Measurements from ENCODE around the gene TMPRSS7. TPM values are rescaled to one million over a fixed set of nuclear protein-coding genes. Genes with fewer than 3 reads are reported as not detected.

The TMPRSS7 gene
- polyA plus RNA-seq, 3 donors = not detected

DNA sequence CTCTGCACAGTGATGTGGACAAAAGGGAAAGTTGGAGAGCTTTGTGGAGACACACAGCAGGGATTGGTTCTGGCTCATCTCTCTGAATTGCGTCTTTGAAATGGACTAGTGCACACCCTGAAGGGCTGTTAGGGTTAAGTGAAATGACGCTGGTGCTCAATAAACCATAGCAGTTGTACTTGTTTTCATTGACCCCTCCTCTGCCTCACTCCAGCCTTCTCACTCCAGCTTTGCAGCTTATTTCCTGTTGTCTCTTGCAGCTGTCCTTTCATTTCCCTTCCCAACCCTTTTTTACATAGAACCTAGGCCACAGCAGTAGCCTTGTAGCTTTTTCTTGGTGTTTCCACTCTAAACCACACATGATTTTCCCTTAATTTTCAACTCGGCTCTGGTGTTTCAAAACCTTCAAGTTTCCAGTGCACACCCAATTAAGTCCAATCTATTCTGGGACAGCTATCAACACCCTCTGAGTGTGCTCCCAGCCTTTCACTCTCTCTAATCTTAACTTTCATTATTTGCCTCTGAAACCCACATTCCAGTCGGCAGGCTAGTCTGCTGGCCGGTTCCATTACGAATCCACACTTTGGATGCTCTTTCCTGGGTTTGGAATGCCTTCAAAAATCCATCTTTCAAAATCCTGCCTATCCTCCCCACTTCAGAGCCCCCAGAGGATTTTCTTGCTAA lies 58.1 kb downstream of the TMPRSS7 start:
- H3K4me2 ChIP-seq (replicated peaks; ENCODE audit: extremely low read depth, low read length, poor library complexity, severe bottlenecking) = no peak overlapping the region

DNA sequence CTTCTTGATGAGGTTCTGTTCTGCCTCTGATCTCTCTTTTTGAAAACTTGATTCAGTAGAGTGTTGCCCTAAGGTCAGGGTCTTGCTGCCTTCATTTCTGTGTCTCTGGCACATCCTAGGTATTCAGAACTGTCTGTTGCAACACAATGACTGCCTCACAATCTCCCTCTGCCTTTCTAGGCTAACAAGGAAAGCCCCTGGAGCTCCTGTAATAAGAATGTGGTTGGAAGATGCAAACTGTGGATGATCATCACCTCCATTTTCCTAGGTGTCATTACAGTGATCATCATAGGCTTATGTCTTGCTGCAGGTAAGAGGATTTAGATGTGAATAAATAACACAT lies 58.6 kb downstream of the TMPRSS7 start:
- no peak overlapping the region for H3K27ac ChIP-seq (ENCODE audit: low read depth in 1 of 2, low read length in 2 of 2)
- DNase-seq = no peak
- no peaks in the 10 kb centered on the region for H3K79me2 ChIP-seq (ENCODE audit: insufficient read depth, low read length)
- H3K36me3 Mint-ChIP-seq = peaks cover 4 to 5% of the 10 kb centered on the region in 2 donors
- H3K9me3 ChIP-seq (replicated peaks in 1 of 2; ENCODE audit: control insufficient read depth in 1 of 2, insufficient read depth in 1 of 2, low read length in 2 of 2) = peaks cover 0 to 5% of the 10 kb centered on the region in 2 donors
- no peak overlapping the region for H3K9ac ChIP-seq (ENCODE audit: insufficient read depth, low read length, poor library complexity, severe bottlenecking)
- H3K27me3 ChIP-seq (ENCODE audit: control insufficient read depth in 2 of 2, insufficient read depth in 2 of 2, low read length in 2 of 2) = peaks cover 88 to 96% of the 10 kb centered on the region in 2 donors
- intact Hi-C loops (cut with micrococcal nuclease) = no loop called here
- H3K27me3 Mint-ChIP-seq (ENCODE audit: low read depth in 3 of 3) = peaks cover 92 to 96% (median 92%) of the 10 kb centered on the region in 3 donors
- H3K4me1 Mint-ChIP-seq = peaks cover 24% of the 10 kb centered on the region
- H3K4me2 ChIP-seq (replicated peaks; ENCODE audit: extremely low read depth, low read length, poor library complexity, severe bottlenecking) = no peak overlapping the region
- H2AFZ ChIP-seq (ENCODE audit: insufficient read depth, low read depth, low read length, poor library complexity, severe bottlenecking) = no peak overlapping the region
- H3K4me3 ChIP-seq (replicated peaks in 1 of 3; ENCODE audit: low read depth in 2 of 3, low read length in 3 of 3) = no peak overlapping the region
- peaks cover 9 to 14% of the 10 kb centered on the region in 2 donors for H3K4me1 ChIP-seq (ENCODE audit: control insufficient read depth in 1 of 2, insufficient read depth in 2 of 2, low read length in 2 of 2)
- peaks cover 0 to 12% (median 5%) of the 10 kb centered on the region in 7 donors for H3K9me3 Mint-ChIP-seq
- H3K27ac Mint-ChIP-seq = peak overlapping the region in 1 of 7 donors; percentile 46
- TF ChIP-seq, protein P1, sequence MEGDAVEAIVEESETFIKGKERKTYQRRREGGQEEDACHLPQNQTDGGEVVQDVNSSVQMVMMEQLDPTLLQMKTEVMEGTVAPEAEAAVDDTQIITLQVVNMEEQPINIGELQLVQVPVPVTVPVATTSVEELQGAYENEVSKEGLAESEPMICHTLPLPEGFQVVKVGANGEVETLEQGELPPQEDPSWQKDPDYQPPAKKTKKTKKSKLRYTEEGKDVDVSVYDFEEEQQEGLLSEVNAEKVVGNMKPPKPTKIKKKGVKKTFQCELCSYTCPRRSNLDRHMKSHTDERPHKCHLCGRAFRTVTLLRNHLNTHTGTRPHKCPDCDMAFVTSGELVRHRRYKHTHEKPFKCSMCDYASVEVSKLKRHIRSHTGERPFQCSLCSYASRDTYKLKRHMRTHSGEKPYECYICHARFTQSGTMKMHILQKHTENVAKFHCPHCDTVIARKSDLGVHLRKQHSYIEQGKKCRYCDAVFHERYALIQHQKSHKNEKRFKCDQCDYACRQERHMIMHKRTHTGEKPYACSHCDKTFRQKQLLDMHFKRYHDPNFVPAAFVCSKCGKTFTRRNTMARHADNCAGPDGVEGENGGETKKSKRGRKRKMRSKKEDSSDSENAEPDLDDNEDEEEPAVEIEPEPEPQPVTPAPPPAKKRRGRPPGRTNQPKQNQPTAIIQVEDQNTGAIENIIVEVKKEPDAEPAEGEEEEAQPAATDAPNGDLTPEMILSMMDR (IDR thresholded peaks at IDR 0.05) = no peak
- no peaks in the 10 kb centered on the region for H4K20me1 ChIP-seq (ENCODE audit: insufficient read depth, low read length)
- H3K36me3 ChIP-seq (replicated peaks in 1 of 2; ENCODE audit: control insufficient read depth in 1 of 2, insufficient read depth in 2 of 2, low read length in 2 of 2) = no peaks in the 10 kb centered on the region
- H3K4me3 Mint-ChIP-seq = peak overlapping the region in 1 of 2 donors; percentile 80

More for the DNA sequence above, 58.1 kb downstream of the TMPRSS7 start:
- WGBS (ENCODE audit: insufficient coverage) = 70% methylated on average over 4 of the region's 6 CpGs
- H3K27me3 ChIP-seq (ENCODE audit: control insufficient read depth in 2 of 2, insufficient read depth in 2 of 2, low read length in 2 of 2) = peaks cover 88 to 96% of the 10 kb centered on the region in 2 donors
- peaks cover 9 to 14% of the 10 kb centered on the region in 2 donors for H3K4me1 ChIP-seq (ENCODE audit: control insufficient read depth in 1 of 2, insufficient read depth in 2 of 2, low read length in 2 of 2)
- no peak overlapping the region for H3K9ac ChIP-seq (ENCODE audit: insufficient read depth, low read length, poor library complexity, severe bottlenecking)
- H3K79me2 ChIP-seq (ENCODE audit: insufficient read depth, low read length) = no peaks in the 10 kb centered on the region
- peaks cover 92 to 96% (median 92%) of the 10 kb centered on the region in 3 donors for H3K27me3 Mint-ChIP-seq (ENCODE audit: low read depth in 3 of 3)
- peaks cover 24% of the 10 kb centered on the region for H3K4me1 Mint-ChIP-seq
- H3K9me3 Mint-ChIP-seq = peaks cover 0 to 12% (median 5%) of the 10 kb centered on the region in 7 donors
- H3K4me3 Mint-ChIP-seq = peak overlapping the region in 1 of 2 donors; percentile 80
- DNase-seq = no peak
- TF ChIP-seq, protein P1 (IDR thresholded peaks at IDR 0.05) = no peak
- H4K20me1 ChIP-seq (ENCODE audit: insufficient read depth, low read length) = no peaks in the 10 kb centered on the region
- H3K4me3 ChIP-seq (replicated peaks in 1 of 3; ENCODE audit: low read depth in 2 of 3, low read length in 3 of 3) = no peak overlapping the region
- H2AFZ ChIP-seq (ENCODE audit: insufficient read depth, low read depth, low read length, poor library complexity, severe bottlenecking) = no peak overlapping the region
- no peak overlapping the region for H3K27ac ChIP-seq (ENCODE audit: low read depth in 1 of 2, low read length in 2 of 2)
- H3K27ac Mint-ChIP-seq = peak overlapping the region in 1 of 7 donors; percentile 46
- no peaks in the 10 kb centered on the region for H3K36me3 ChIP-seq (replicated peaks in 1 of 2; ENCODE audit: control insufficient read depth in 1 of 2, insufficient read depth in 2 of 2, low read length in 2 of 2)
- H3K36me3 Mint-ChIP-seq = peaks cover 4 to 5% of the 10 kb centered on the region in 2 donors
- H3K9me3 ChIP-seq (replicated peaks in 1 of 2; ENCODE audit: control insufficient read depth in 1 of 2, insufficient read depth in 1 of 2, low read length in 2 of 2) = peaks cover 0 to 5% of the 10 kb centered on the region in 2 donors
- intact Hi-C loops (cut with micrococcal nuclease) = no loop called here

Data from CD14-positive monocyte (primary cell).